Forelimb muscle (tissue), 1 donor: ENCODE data around the gene HSPA1A. TPM values are rescaled to one million over a fixed set of nuclear protein-coding genes. Genes with fewer than 3 reads are reported as not detected.
A peak's percentile ranks its signal among the peaks of the same experiment; 100 is the strongest.
"Not testable (repeated sequence)": the region's sequence is repeated elsewhere in the genome, so short reads cannot be mapped to it uniquely, and the experiment has no call there.

Source experiments
- DNase-seq: peaks from one replicate; pipeline ENCODE4 v3.0.0-alpha.2; 2013; ENCODE audit warnings: low read depth
- polyA plus RNA-seq: library from polyadenylated mRNA; unstranded; fragments of 120-200 nt; gene quantifications from one replicate; pipeline ENCODE4 v1.2.1, GENCODE V29; 2013; ENCODE audit not compliant: insufficient read length

HSPA1A gene
- polyA plus RNA-seq, 1 donor, result 72.3 TPM

DNA sequence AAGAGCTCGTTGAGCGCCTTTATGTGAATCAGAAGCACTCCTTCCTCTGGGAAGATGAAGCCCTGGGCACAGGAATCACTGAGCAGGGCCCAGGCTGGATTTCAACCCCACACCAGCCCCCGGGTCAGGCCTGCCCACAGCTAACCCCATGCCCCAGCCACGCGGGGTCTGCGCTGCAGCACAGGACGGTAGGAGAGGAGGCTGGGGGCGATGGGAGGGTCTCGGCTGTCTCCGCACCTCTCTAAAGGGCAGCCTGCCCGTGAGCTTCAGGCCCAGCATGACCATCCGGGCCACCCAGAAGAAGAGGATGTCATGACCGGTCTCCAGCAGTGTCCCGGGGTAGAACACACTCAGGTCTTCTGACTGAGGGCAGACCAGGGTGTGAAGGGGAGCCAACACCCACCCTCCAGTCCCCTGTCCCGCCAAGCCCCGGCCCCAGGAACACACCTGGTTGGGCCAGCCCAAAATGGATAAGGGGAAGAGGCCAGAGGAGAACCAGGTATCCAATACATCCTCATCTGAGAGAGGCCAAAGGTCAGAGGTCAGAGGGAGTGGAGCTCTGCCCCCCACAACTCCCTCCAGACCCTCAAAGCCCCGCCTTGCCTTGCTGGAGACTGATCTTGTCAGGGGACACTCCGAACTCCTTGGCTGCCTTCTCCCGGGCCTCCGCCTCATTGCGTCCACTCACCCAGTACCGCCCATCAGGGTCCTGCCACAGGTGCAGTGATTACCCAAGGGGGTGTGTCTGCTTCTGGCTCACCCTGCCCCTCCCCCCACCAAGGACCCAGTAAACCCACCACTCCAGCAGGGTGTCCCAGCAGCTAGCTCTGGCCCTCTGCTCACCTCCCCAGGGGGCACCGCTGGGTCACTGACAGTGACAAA, 33.9 kb upstream of the HSPA1A start:
- no peak for DNase-seq

DNA sequence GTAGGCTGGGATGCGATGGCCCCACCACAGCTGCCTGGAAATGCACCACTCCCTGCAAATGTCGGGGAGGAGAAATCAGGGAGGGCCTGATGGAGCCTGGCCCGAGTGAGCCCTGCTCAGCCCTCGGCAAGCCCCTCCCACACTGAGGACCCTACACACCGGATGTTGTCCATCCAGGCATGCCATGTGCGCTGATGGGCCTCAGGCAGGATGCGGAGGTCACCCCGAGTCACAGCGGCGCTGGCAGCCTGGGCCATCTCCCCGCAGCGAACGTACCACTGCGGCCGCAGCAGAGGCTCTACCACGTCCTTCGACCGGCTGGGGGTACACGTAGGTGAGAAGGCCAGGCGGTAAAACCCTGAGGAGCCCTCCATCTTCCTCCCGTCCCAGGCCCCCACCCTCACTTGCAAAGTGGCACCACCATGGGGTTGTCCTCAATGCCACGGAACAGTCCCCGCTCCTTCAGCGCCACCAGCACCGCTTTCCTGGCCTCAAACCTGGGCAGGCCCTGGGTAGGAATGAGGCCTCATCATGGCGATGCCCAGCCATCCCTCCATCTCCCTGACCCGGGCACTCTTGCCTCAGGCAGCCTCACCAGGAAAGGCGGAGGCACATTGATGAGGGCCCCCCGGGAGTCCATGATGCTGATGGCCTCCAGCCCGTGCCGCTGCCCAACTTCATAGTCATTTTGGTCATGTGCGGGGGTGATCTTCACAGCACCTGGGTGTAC, 33.1 kb upstream of the HSPA1A start:
- DNase-seq, result no peak

DNA sequence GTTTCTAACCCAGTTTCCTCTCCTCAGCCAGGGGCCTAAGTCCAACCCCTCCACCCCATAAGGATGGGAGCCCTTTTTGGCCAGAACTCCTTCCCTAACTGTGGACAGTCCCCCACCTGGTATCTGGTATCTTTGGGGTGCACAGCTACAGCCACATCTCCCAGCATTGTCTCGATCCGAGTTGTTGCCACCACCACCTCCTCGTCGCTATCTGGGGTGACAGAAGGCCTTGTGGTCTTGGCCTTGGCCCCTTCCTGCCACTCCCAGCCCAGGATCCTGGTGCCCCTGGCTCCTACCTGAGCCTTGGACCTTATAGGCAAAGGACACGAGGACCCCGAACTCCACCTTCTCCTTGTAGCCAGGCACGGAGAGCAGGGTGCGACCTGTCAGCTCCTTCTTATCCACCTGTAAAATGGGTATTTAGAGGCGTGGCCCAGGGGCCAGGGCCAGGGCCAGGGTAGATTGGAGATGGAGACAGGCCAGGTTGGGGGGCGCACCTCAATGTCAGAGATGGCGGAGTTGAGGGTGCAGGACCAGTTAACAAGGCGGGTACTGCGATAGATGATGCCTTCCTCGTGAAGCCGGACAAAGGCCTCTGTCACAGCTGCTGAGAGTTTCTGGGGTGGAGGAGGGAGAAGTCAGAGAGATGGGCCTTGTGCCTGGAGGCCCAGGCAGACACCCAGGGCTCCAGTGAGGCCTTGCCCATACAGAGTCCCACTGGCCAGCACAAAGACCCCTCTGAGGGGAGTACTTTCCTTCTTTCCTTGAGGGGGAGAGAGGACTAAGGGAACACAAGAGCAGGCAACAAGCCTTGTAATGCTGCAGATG, 31.0 kb upstream of the HSPA1A start:
- no peak for DNase-seq

DNA sequence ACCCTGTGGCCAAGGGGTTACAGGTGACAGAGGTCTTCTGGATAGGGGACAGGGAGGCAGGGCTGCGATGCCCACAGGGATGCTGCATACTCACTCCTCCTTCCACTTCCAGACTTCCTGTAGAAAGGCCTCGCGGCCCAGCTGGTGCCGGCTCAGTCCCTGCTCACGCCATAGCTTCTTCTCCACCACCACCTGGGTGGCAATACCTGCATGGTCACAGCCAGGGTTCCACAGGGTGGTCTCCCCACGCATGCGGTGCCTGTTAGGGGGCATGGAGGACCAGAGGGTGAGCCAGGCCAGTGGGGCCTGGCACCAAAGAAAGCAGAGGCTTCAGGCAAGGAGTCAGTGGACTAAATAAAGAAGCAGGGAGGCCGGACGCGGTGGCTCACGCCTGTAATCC, 29.9 kb upstream of the HSPA1A start:
- no peak for DNase-seq

DNA sequence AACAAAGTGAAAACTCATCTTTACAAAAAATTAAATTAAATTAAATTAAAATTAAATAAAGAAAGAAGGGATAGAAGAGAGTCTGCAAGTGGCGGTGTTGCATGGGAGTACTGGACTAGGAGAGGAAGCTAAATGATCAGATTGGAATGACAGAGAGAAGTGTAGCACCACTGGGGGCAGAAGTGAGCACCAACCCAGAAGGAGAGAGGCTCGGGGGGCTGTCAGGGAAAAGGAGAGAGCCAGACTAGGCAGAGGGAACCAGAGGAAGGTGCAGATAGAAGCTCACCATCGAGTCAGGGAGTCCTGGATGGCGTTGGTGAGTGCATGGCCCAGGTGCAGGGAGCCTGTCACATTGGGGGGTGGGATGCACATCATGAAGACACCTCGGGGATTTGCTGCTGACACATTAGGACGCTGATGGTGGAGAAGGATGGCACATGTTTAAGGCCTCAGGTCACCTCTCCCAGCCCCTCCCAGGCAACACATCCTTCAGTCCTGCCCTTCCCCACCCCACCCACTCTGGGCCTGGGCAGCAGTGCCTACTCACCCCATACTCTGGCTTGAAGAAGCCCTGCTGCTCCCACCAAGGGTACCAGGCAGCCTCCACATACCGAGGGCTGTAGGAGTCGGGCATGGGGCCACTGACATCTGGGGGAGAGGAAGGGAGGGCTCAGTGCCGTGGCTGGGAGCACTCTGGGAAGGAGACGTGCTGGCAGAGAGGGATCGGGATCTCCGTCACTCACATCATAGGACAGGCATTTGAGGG, 23.8 kb upstream of the HSPA1A start:
- no peak for DNase-seq

DNA sequence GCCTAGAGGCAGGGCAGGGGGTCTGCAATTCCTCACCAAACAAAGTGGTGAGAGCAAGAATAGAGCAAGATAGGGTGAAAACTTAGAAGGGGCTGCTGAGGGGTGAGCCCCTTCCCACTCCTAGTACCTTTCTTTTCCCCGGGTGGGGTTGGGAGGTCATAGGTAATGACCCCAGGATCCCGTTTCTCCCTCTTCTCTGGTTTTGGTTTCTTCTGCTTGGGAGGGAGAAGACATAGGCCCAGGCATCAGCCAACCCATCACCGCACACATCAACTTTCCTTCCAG, 23.3 kb upstream of the HSPA1A start:
- DNase-seq, result no peak

DNA sequence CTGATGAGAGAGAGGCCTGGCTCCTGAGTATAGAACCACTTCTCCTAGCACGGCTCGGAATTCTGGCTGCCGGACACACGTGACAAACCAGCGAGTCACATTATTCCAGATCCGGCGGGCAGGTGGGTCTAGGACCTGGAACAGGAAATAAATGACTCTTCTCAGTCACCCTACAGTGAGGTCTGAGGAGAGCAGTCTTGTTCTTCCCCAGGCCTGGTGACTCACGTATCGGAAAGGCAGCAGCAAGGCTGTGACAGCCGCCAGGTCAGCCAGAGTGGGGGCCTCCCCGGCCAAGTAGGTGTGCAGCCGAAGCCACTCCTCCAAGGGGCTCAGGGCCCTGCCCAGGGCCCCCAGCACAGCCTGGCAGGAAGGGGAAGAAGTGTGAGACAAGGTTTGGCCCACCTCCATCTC, 22.6 kb upstream of the HSPA1A start:
- no peak for DNase-seq

DNA sequence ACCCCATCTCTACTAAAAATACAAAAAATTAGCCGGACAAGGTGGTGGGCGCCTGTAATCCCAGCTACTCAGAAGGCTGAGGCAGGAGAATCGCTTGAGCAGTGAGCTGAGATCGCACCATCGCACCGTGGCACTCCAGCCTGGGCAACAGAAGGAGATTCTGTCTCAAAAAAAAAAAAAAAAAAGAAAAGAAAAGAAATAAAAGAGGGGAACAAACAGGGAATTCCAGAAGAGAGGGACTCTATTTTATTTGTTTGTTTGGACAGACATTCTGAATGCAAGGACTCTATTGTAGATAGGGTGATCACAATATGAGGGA, 21.5 kb upstream of the HSPA1A start:
- not testable (repeated sequence) for DNase-seq

DNA sequence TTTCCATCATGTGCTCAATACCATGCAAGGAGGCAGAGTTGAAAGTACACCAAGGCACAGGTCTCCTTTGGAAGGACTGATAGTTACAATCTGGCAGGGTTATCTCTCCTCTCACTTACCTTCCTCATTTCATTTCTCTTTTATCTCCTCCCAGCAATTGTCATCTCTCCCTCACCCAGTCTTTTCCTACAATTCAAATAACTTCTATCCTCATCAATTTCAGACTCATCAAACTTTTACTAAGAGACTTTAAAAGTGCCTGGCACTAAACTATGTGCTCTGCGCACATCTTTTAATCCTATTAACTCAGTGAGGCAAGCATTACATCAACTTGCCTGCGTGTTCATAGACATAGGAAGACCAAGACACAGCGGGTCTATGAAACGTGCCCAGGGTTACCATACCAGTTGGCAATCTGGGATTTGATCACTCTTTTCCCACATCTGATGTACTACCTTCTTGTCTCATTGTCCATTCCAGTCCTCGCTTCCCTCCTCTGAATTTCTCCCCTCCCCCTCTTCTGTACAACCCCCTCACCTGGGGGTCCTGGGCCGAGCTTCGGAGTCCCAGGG, 21.0 kb upstream of the HSPA1A start:
- no peak for DNase-seq

DNA sequence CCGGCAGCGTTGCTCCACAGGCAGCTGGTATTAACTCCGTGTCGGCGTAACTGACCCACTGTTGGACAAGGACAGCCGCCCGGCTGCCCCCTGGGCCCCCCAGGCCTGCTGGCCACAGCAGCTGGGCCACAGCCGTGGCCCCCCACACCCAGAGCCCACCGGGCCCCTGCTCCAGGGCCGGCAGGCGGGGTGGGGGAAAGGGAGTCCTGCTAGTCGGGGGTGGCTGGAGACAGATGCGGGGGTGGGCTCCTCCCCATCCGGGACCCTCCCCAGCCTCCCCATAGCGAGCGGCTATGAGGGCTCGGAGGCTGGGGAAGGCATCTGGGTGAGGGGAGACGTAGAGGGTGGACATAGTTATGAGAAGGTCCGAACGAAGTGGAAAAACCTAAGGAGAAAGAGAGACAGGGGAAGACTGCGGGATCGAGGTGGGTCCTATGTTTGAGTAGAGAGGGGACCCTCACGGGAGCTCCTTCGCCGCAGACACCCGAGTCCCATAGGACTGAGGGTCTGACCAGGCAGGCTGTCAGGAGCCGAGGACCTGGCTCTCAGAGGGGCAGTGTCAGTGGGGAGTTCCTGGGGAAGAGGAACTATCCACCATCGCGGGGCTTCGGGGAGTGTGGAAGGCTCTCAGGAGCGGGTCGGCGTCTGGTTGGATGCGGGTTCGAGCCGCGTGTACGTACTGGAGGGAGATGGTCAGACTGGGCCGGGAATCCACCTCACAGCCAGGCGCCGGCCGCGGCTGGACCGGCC, 20.3 kb upstream of the HSPA1A start:
- no peak for DNase-seq

DNA sequence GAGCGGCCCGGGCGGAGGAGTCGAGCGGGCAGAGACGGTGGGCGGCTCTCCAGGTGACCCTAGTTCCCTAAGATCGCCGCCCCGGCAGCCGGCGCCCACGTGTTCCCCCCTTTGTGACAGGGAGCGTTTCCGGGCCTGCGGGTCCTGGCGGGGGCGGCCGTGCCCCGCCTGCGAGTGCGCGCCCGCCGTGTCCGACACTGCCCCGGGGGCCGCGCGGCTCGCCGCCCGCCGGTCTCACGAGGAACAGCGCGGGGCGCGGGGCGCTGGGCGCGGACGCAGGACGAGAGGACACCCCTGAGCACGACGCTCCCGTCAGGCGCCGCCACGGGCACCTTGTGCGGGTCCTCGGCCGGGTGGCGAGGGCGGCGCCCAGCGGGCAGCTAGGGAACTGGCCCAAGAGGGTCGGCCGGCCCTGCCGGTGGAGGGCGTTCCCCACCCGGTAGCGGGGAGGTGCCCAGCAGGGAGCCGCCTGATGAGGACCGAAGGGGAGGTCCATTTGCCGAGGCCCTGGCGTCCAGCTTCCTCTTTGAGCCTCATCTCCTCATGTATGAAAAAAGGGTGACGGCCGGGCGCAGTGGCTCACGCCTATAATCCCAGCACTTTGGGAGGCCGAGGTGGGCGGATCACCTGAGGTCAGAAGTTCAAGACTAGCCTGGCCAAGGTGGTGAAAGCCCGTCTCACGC, 19.6 kb upstream of the HSPA1A start, which contains the start of gene VARS1:
VARS1 (minus strand) TSS at position 137 of the 683 bp plus-strand sequence. CDS start 535 bp downstream, outside the sequence.
- DNase-seq, result no peak

DNA sequence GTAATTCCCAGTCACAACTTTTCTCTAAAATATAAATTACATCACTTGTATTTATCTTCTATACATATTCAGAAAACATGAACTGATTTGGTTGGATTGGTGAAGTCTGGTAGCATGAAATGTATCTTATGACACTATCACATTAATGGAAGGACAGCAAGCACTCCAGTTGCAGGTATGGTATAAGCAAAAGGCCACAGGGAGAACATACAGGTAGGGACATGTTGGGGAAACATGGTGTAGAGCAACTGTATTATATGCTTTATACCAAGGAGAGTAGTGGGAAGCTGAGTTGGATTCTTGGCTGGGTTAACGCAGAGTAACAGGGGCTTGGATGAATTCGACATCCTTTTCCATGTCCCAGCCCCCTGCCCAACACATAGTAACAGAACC, 18.4 kb upstream of the HSPA1A start:
- no peak for DNase-seq

DNA sequence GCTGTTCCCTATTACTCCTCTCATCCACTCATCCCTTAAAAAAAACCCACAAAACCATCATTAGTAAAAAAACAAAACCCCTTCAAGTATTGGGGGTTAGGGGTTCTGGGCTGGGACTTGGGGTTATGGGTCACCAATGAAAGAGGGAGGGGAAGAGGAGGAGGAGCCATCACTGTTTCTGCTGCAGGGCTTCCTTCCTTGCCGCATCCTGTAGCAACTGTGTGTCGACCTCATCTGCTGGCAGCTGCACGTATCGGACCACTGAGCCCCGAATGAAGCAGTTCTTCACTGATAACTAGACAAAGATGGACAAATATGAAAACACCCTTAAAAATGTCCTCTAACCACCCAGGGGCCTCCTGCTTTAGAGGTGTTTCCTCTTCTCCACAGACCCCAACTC, 17.8 kb upstream of the HSPA1A start:
- DNase-seq, result no peak

DNA sequence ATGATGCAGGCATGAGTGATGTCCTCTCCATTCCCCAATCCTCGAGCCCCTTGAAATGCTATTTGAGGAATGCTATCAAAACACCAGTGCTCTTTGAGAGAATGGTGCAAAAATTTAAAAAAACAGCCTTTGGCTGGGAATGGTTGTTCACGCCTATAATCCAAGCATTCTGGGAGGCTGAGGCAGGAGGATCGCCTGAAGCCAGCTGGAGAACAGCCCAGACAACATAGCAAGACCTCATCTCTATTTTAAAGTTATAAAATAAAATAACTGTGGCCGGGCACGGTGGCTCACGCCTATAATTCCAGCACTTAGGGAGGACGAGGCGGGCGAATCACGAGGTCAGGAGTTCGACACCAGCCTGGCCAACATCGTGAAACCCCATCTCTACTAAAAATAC, 15.6 kb upstream of the HSPA1A start:
- no peak for DNase-seq

DNA sequence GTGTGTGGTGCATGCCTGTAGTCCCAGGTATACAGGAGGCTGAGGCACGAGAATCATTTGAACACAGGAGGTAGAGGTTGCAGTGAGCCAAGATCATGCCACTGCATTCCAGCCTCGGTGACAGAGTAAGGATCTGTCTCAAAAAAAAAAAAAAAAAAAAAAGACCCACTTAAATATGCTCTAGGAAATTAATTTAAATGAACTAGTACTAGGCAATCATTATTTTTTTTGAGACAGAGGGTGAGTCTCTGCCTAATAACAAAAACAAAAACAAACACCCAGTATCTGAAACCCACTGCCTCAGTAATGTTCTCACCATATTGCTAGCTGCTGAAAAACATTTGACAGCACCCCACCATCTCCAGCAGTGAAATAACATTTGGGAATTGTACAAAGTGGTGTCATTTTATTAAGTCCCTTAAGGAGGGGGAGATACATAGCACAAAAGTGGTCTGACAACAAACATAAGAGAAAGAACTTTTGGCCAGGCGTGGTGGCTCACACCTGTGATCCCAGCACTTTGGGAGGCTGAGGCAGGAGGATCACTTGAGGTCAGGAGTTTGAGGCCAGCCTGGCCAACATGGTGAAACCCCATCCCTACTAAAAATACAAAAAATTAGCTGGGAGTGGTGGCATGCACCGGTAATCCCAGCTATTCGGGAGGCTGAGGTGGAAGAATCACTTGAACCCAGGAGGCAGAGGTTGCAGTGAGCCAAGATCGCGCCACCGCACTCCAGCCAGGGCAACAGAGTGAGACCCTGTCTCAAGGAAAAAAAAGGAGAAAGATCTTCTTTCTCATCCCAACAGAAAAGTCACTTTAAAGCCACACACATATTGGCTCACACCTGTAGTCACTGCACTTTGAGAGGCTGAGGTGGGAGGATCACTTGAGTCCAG, 14.1 kb upstream of the HSPA1A start:
- DNase-seq, result not testable (repeated sequence)

DNA sequence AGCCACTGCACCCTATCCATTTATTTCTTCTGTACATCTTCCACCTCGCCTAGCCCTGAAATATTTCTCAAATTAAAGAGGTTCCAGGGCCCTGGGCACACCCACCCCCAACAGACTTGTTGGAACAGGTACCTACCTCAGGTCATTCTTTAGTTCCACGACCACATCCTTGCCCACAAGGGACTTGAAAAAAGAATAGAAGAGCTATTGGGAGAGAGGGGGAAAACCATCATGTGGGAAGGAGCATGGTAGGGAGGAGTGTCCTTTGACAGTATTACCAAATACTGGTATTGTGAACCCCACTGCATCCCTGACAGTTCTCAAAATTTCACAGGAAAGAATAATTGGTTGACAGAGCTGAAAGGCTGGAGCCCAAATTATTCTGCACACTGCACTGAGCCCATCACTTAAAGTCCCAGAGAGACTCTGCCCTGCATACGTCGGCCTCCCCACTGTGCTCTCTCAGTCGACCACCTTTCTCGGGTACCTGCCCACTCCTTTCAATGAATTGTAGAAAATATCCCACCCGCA, 9.3 kb upstream of the HSPA1A start:
- DNase-seq, result no peak

DNA sequence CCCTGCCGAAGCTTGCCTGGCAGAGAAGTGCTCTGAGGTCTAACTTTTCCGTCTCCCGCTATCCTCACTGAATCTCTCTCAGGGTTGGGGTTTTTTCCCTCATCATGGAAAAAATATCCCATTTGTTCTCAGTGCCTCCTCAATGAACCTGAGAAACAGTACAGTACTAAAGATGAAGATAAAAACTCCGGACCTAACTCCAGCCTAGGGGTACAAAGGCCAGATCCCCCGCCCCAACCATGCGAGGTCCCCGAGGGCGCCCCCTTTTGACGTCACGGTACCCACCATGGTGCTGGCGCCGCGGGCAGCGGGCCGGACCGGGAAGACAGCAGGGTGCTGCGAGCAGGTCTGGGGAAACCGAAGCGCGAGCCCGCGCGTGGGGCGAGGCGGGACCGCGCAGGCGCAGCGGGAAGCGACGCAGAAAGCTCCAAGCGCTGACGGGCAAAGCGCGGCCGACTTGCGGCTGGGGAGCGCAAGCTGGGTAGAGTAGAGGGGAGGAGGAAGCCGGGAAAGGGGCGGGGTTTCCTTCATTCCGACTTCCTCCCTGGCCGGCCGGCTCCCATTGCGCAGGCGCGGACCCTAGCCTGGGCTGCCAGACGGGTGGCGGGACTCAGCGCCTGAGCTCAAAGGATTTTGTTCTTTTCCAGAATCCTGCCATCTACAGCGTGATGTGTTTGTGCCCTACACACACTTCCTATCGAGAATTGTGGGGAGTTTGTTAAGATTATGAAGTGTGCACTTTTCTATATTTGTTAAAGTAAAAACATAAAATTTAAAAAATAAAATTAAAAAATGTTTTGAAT, 8.7 kb upstream of the HSPA1A start, which contains the start of gene LSM2:
LSM2 (minus strand) TSS at position 497 of the 803 bp plus-strand sequence; CDS start at position 288, 209 bp downstream.
- peak; percentile 90 for DNase-seq

DNA sequence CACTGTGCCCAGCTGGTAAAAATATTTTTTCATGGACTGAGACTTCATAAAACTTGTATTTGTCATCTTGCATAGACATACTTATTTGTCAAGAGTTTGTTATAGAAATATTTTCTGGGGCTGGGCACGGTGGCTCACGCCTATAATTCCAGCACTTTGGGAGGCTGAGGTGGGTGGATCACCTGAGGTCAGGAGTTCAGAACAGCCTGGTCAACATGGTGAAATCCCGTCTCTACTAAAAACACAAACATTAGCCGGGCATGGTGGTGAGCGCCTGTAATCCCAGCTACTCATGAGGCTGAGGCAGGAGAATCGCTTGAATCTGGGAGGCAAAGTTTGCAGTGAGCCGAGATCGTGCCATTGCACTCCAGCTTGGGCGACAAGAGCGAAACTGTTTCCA, 6.7 kb upstream of the HSPA1A start:
- DNase-seq, result not testable (repeated sequence)
